ENCODE results near the gene ADM.

Gene ADM

DNA sequence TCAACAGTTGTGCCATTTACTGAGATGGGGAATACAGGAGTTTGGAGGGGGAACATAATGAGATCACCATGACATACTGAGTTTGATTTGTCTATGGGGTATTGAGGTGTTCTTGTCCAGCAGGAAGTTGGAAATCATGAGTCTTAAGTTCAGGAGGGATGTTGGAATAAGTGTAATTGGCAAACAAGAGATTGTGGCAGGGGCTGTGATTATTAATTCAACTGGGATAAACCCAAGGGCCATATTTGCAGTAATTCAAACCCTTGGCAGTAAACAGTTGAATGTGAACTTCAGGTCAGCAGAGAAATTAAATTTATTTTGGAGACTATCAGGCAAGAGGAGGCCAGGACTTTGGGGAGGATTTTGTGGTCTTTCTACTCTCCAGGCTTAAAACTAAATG, 33.4 kb downstream of the ADM start:
- DNase-seq (ENCODE audit: extremely low read depth, insufficient read length): no peak
- Histone ChIP-seq H3K4me3 (replicated peaks; ENCODE audit: low read depth, low read length) (no peak overlapping the region), H3K27me3 (replicated peaks; ENCODE audit: control insufficient read depth, insufficient read depth, low read length) (no peaks in the 10 kb centered on the region), H3K36me3 (ENCODE audit: control insufficient read depth, insufficient read depth, low read length) (no peaks in the 10 kb centered on the region)
- no peak for TF ChIP-seq CTCF (IDR thresholded peaks at IDR 0.05; ENCODE audit: insufficient read depth, low read length, poor library complexity, severe bottlenecking)

- Histone ChIP-seq H3K36me3 (ENCODE audit: control insufficient read depth, insufficient read depth, low read length) (no peaks in the 10 kb centered on the region), H3K4me3 (replicated peaks; ENCODE audit: low read depth, low read length) (no peak overlapping the region), H3K27me3 (replicated peaks; ENCODE audit: control insufficient read depth, insufficient read depth, low read length) (no peaks in the 10 kb centered on the region)
- TF ChIP-seq CTCF (IDR thresholded peaks at IDR 0.05; ENCODE audit: insufficient read depth, low read length, poor library complexity, severe bottlenecking): no peak
- no peak for DNase-seq (ENCODE audit: extremely low read depth, insufficient read length)
These were observed 43.9 kb downstream of the ADM start for GRCh38 chr11:10348650-10349280.

GRCh38 chr11:10349281-10349665, 44.4 kb downstream of the ADM start:
- H3K4me3 ChIP-seq (replicated peaks; ENCODE audit: low read depth, low read length): no peak overlapping the region
- H3K27me3 ChIP-seq (replicated peaks; ENCODE audit: control insufficient read depth, insufficient read depth, low read length): no peaks in the 10 kb centered on the region
- no peak for DNase-seq (ENCODE audit: extremely low read depth, insufficient read length)
- no peaks in the 10 kb centered on the region for H3K36me3 ChIP-seq (ENCODE audit: control insufficient read depth, insufficient read depth, low read length)
- TF ChIP-seq CTCF (IDR thresholded peaks at IDR 0.05; ENCODE audit: insufficient read depth, low read length, poor library complexity, severe bottlenecking): no peak

GRCh38 chr11:10349806-10350205, 44.9 kb downstream of the ADM start:
- Histone ChIP-seq H3K4me3 (replicated peaks; ENCODE audit: low read depth, low read length) (no peak overlapping the region), H3K36me3 (ENCODE audit: control insufficient read depth, insufficient read depth, low read length) (no peaks in the 10 kb centered on the region), H3K27me3 (replicated peaks; ENCODE audit: control insufficient read depth, insufficient read depth, low read length) (no peaks in the 10 kb centered on the region)
- no peak for TF ChIP-seq CTCF (IDR thresholded peaks at IDR 0.05; ENCODE audit: insufficient read depth, low read length, poor library complexity, severe bottlenecking)
- DNase-seq (ENCODE audit: extremely low read depth, insufficient read length): no peak

DNA sequence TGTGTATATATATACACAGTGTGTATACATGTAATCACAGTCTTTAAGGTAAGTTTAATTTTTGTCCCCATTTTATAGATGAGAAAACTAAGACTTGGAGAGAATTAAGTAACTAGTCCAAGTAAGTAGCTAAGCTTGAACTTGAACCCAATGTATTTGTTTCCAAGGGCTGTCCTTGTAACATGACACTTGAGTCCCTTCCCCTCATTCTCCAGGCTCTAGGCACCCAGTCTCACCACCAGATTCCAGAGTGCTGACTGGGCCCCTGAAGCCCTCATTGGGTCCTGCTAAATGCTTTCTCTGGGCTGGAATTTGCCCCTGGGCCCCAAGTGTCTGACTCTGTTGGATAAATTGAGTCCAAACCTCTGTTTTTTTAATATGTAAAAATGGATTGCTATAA, 45.5 kb downstream of the ADM start:
- H3K4me3 ChIP-seq (replicated peaks; ENCODE audit: low read depth, low read length): no peak overlapping the region
- H3K27me3 ChIP-seq (replicated peaks; ENCODE audit: control insufficient read depth, insufficient read depth, low read length): no peaks in the 10 kb centered on the region
- H3K36me3 ChIP-seq (ENCODE audit: control insufficient read depth, insufficient read depth, low read length): no peaks in the 10 kb centered on the region
- no peak for TF ChIP-seq CTCF (IDR thresholded peaks at IDR 0.05; ENCODE audit: insufficient read depth, low read length, poor library complexity, severe bottlenecking)
- DNase-seq (ENCODE audit: extremely low read depth, insufficient read length): no peak

DNA sequence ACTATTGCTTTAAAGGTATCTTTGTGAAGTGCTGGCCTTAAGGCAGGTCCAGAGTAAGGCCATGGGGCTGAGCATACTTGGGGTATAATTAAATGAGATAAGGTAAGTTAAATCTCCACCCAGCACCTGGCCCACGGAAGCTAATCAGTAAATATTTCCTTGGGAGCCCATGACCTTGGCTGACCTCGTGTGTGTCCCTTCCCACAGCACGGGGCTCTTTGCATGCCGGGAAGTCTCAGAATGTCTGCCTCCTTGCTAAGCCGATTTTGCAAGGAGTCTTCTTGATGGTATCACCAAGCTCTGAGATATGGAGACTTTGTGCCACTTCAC, 46.5 kb downstream of the ADM start:
- H3K36me3 ChIP-seq (ENCODE audit: control insufficient read depth, insufficient read depth, low read length): no peaks in the 10 kb centered on the region
- TF ChIP-seq CTCF (IDR thresholded peaks at IDR 0.05; ENCODE audit: insufficient read depth, low read length, poor library complexity, severe bottlenecking): no peak
- no peak for DNase-seq (ENCODE audit: extremely low read depth, insufficient read length)
- H3K4me3 ChIP-seq (replicated peaks; ENCODE audit: low read depth, low read length): no peak overlapping the region
- H3K27me3 ChIP-seq (replicated peaks; ENCODE audit: control insufficient read depth, insufficient read depth, low read length): no peaks in the 10 kb centered on the region
